PFSK-1 (cell line): ENCODE data around the gene PSMD2.

Experiments
- POLR2AphosphoS5 ChIP-seq: IDR thresholded peaks from 2 replicates; pipeline ENCODE4 v1.6.1; 2012; ENCODE audit warnings: low read depth, mild to moderate bottlenecking, control low read depth, low read length, moderate library complexity
- REST ChIP-seq, 2 experiments: IDR thresholded peaks; 2 replicates each; pipeline versions ENCODE4 v1.6.1 to v1.8.0; 2011 to 2012; ENCODE audit warnings: low read depth in 2 of 2, low read length in 2 of 2, control low read depth in 1 of 2, inconsistent platforms in 1 of 2, mild to moderate bottlenecking in 1 of 2, moderate library complexity in 1 of 2; ENCODE audit not compliant: insufficient read depth in 1 of 2
- SIN3A ChIP-seq: IDR thresholded peaks from 2 replicates; pipeline ENCODE4 v1.6.1; 2012; ENCODE audit warnings: mild to moderate bottlenecking, low read length, moderate library complexity, borderline replicate concordance; ENCODE audit not compliant: insufficient read depth
- TAF1 ChIP-seq: IDR thresholded peaks from 2 replicates; pipeline ENCODE4 v1.6.1; 2012; ENCODE audit warnings: low read length, control low read depth, borderline replicate concordance; ENCODE audit not compliant: insufficient read depth

- TF ChIP-seq SIN3A (no peak), TAF1 (no peak), POLR2AphosphoS5 (no peak), REST (IDR thresholded peaks at IDR 0.05; ENCODE audit: insufficient read depth in 1 of 2, low read depth in 2 of 2, low read length in 2 of 2) (no peak)
Measured at GRCh38 chr3:184351511-184352148, 52.6 kb downstream of the PSMD2 start.
